SK-N-SH treated with all-trans-retinoic acid at 6 μM for 48 hours (cell line): Measurements from ENCODE around the gene PLVAP.

Source experiments
- OSR1 ChIP-seq: fragments of 250-450 bp; sonication (Bioruptor Pico); IDR thresholded peaks from 2 replicates; pipeline ENCODE4 v1.8.0; 2022; ENCODE audit warnings: moderate library complexity, mild to moderate bottlenecking, inconsistent platforms
- RARB ChIP-seq: fragments of 250-450 bp; sonication (Bioruptor Pico); IDR thresholded peaks from 2 replicates; pipeline ENCODE4 v1.8.0; 2021; ENCODE audit warnings: mild to moderate bottlenecking, moderate library complexity
- ZNF8 ChIP-seq: fragments of 450-650 bp; formaldehyde crosslinking; IDR thresholded peaks from 2 replicates; pipeline ENCODE4 v1.5.0; 2020; ENCODE audit warnings: mild to moderate bottlenecking, moderate library complexity

GRCh38 chr19:17311455-17312188, 65.5 kb downstream of the PLVAP start:
- no peak for TF ChIP-seq ZNF8 (CRISPR knock-in tag)
- no peak for TF ChIP-seq OSR1
- no peak for TF ChIP-seq RARB
